Body of pancreas (tissue), 4 donors: ENCODE data around the gene HSF5. TPM values are rescaled to one million over a fixed set of nuclear protein-coding genes. Genes with fewer than 3 reads are reported as not detected.
"Not testable (repeated sequence)": the region's sequence is repeated elsewhere in the genome, so short reads cannot be mapped to it uniquely, and the experiment has no call there.

Experiments used
- ATAC-seq: fragments of 150-250 bp; one replicate; pipeline ENCODE4 v1.9.1; 2016
- DNase-seq, 4 donors: peaks; one replicate each; pipeline ENCODE4 v3.0.0-alpha.2; 2019
- H3K27ac ChIP-seq, 4 donors: fragments of 200-600 bp; sonication (generic); 1 replicate in 3 of 4; 2 replicates in 1 of 4; pipeline versions ENCODE4 v1.5.1 to v1.6.1; 2016 to 2019; ENCODE audit warnings: mild to moderate bottlenecking in 1 of 4, mixed read lengths in 1 of 4, moderate library complexity in 1 of 4
- H3K27me3 ChIP-seq, 2 donors: fragments of 200-600 bp; sonication (generic); one replicate each; pipeline ENCODE4 v1.6.0; 2016; ENCODE audit warnings: mild to moderate bottlenecking in 1 of 2
- H3K36me3 ChIP-seq, 2 donors: fragments of 200-600 bp; sonication (generic); replicated peaks in 1 of 2; 2 replicates each; pipeline ENCODE4 v1.5.1; 2016; ENCODE audit warnings: low read depth in 2 of 2; ENCODE audit not compliant: insufficient read depth in 1 of 2
- H3K4me1 ChIP-seq: fragments of 200-600 bp; sonication (generic); one replicate; pipeline ENCODE4 v1.6.0; 2016
- H3K4me3 ChIP-seq, 2 donors: fragments of 200-600 bp; sonication (generic); 1 replicate in 1 of 2; 2 replicates in 1 of 2; pipeline ENCODE4 v1.5.1; 2016 to 2019
- H3K9me3 ChIP-seq, 3 donors: fragments of 200-600 bp; sonication (generic); 1 replicate in 2 of 3; 2 replicates in 1 of 3; pipeline ENCODE4 v1.5.1; 2016
- POLR2A ChIP-seq, 3 donors: fragments of 450-650 bp; IDR thresholded peaks; one replicate each; pipeline ENCODE4 v1.6.1; 2016; ENCODE audit warnings: antibody characterized with exemption in 3 of 3, mild to moderate bottlenecking in 2 of 3
- WGBS, 2 donors: methylation state at CpG; one replicate each; pipeline ENCODE4 v1.1.5; 2017; 5-methylcytosine and 5-hydroxymethylcytosine counted together
- intact Hi-C: fragments of 100-400 bp; cut with DNase I; formaldehyde crosslinking; loops from one replicate; pipeline ENCODE4 v1.15.1; 2023
- total RNA-seq, 2 donors: library from RNA; depleted of rRNA; stranded (reverse); fragments of >200 nt; gene quantifications; one replicate each; pipeline ENCODE4 v1.1.0, GENCODE V29; 2016
- TF ChIP-seq, protein P1 (sequence below), 7 experiments: fragments of 450-650 bp in 4 of 7; fragments of 200-600 bp in 3 of 7; sonication (generic) in 3 of 7; IDR thresholded peaks; one replicate each; pipeline ENCODE4 v1.5.1; 2016 to 2019; ENCODE audit warnings: antibody characterized with exemption in 7 of 7

HSF5 gene
- total RNA-seq, 2 donors from 2014 or later = not detected

DNA sequence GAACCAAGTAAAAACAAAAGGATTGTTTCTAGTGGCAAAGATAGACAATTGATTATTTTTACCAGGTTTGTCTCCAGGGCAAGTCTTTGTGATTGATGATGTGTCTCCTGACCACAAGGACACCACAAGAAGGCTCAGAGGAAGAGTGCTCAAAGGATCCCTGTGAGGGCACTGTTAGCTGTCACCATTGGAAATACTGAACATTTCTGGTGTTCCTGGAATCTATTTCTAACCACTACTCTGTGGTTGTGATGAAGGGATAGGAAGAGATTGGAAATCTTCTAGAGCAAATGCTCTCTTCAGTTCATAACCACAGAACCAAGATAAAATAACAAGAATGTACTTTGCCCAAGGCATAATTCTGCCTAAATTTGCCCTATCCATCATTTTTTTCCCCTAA, 86.2 kb downstream of the HSF5 start:
- ATAC-seq (no peak), DNase-seq (no peak)
- Histone ChIP-seq H3K27me3 (no peaks in the 10 kb centered on the region), H3K4me1 (peaks cover 25% of the 10 kb centered on the region), H3K27ac (no peak overlapping the region), H3K4me3 (no peak overlapping the region), H3K36me3 (no peaks in the 10 kb centered on the region), H3K9me3 (no peaks in the 10 kb centered on the region)
- intact Hi-C loops = no loop called here
- TF ChIP-seq POLR2A (IDR thresholded peaks at IDR 0.05) = no peak
- TF ChIP-seq, protein P1, sequence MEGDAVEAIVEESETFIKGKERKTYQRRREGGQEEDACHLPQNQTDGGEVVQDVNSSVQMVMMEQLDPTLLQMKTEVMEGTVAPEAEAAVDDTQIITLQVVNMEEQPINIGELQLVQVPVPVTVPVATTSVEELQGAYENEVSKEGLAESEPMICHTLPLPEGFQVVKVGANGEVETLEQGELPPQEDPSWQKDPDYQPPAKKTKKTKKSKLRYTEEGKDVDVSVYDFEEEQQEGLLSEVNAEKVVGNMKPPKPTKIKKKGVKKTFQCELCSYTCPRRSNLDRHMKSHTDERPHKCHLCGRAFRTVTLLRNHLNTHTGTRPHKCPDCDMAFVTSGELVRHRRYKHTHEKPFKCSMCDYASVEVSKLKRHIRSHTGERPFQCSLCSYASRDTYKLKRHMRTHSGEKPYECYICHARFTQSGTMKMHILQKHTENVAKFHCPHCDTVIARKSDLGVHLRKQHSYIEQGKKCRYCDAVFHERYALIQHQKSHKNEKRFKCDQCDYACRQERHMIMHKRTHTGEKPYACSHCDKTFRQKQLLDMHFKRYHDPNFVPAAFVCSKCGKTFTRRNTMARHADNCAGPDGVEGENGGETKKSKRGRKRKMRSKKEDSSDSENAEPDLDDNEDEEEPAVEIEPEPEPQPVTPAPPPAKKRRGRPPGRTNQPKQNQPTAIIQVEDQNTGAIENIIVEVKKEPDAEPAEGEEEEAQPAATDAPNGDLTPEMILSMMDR (IDR thresholded peaks at IDR 0.05) = no peak

DNA sequence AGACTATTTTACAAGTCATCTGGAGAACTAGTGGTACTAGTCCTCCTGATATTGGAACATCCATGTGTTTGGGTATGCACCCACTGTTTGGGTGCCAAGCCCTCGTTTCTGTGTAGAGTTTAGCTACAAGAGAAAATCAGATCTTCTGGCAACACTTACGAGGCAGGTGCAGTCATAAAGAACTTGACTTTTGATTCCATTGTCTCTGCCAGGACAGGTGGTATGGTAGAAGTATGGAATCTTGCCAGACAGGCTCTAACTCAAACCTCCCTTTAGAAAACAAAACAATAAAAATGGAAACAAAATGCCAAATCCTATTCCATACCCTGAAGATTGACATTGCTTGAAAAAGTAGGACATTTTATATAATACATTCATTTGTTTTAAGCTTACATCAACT, 86.9 kb downstream of the HSF5 start:
- H3K9me3 ChIP-seq = no peaks in the 10 kb centered on the region
- ATAC-seq (no peak), DNase-seq (no peak)
- peaks cover 24% of the 10 kb centered on the region for H3K4me1 ChIP-seq
- TF ChIP-seq, protein P1 (IDR thresholded peaks at IDR 0.05) = no peak
- TF ChIP-seq POLR2A (IDR thresholded peaks at IDR 0.05) = no peak
- H3K36me3 ChIP-seq = no peaks in the 10 kb centered on the region
- intact Hi-C loops = no loop called here
- H3K27me3 ChIP-seq = no peaks in the 10 kb centered on the region
- H3K4me3 ChIP-seq = no peak overlapping the region
- no peak overlapping the region for H3K27ac ChIP-seq
- WGBS, 2 donors = 20 to 26% methylated on average over 2 of the region's 2 CpGs

DNA sequence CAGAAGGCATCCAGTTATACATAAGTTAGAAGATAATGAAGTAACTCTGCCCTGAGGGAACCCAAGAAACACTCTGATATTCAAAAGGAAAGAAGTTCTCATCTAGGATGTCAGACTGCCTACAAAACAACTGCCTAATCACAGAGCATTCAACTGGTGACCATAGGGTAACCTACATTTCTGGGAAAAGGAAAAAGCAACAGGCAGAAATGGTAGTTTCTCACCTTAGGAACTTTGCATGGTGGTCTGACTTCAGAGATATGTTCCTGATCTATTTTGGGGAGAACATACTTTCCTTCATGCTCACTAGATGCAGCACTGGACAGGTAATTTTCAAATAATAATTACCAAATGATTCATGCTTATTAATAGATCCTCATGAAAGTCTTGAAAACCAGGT, 87.4 kb downstream of the HSF5 start:
- intact Hi-C loops = no loop called here
- no peaks in the 10 kb centered on the region for H3K9me3 ChIP-seq
- H3K27me3 ChIP-seq = no peaks in the 10 kb centered on the region
- H3K4me1 ChIP-seq = peaks cover 20% of the 10 kb centered on the region
- no peaks in the 10 kb centered on the region for H3K36me3 ChIP-seq
- no peak for ATAC-seq
- no peak overlapping the region for H3K4me3 ChIP-seq
- no peak overlapping the region for H3K27ac ChIP-seq
- no peak for TF ChIP-seq POLR2A (IDR thresholded peaks at IDR 0.05)
- TF ChIP-seq, protein P1 (IDR thresholded peaks at IDR 0.05) = no peak
- no peak for DNase-seq

DNA sequence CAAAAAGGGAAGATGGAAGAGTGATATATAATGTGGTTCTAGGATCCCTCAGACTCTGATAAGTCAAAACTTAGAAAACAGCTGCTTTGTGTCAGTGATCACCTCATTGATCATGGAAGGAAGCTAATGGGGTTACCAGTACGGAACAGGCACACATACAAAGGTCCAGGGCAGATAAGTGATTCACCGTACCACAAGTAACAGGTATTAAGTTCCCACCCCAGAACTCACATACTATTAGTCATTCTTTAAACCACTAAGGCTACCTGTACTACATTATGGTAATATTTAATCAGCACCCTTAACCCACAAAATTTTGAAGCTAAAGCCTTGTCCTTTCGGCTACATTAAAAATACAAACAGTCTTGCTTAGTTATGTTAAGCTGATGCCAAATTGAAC, 88.2 kb downstream of the HSF5 start:
- no peaks in the 10 kb centered on the region for H3K9me3 ChIP-seq
- no peak overlapping the region for H3K4me3 ChIP-seq
- DNase-seq (no peak), ATAC-seq (no peak)
- H3K27ac ChIP-seq = no peak overlapping the region
- no peak for TF ChIP-seq POLR2A (IDR thresholded peaks at IDR 0.05)
- TF ChIP-seq, protein P1 (IDR thresholded peaks at IDR 0.05) = no peak
- WGBS, 2 donors = 86 to 88% methylated on average over 3 of the region's 3 CpGs
- no peaks in the 10 kb centered on the region for H3K27me3 ChIP-seq
- no peaks in the 10 kb centered on the region for H3K36me3 ChIP-seq
- intact Hi-C loops = no loop called here
- peaks cover 25% of the 10 kb centered on the region for H3K4me1 ChIP-seq

DNA sequence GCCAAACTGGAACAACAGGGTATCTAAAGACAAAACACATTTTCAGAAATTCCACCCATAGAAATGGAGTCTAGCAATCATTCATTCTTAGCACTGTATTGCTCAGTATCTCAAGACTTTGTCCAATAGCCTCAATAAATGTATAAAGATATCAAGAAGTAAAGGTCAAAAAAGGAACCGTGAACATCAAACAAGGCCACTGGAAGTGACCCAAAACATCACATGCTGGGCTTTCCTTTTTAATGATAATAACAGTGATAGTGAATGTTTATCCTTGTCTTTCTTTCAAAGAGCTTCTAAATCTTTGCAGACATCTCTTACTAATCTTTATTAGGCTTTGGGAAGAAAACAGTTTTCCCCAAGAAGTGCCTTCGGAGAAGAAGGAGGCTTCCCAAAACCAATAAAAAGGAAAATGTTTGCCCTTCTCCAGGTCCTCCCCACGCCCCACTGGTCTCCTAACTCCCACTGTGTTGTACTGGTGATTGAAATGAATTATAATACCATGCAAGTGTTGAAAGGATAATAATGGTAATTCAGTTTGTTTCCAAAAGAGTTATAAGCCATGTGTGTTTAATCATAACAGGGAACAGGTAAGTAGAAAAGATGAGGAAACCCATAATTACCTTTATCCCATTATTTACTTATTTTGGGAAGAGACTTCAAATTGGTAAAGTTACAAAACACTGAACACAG, 89.5 kb downstream of the HSF5 start:
- ATAC-seq = no peak

DNA sequence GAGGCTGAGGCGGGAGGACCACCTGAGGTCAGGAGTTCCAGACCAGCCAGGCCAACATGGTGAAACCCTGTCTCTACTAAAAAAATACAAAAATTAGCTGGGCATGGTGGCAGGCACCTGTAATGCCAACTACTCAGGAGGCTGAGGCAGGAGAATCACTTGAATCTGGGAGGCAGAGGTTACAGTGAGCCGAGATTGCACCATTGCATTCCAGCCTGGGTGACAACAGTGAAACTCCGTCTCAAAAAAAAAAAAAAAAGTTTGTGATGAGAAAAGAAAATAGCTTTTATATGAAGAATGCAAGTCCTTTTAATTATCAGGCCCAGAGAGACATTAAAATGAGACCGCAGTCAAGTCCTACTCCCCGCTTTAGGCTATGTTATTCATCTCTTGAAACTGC, 90.8 kb downstream of the HSF5 start:
- ATAC-seq, H3K27ac ChIP-seq, intact Hi-C loops, H3K4me3 ChIP-seq, DNase-seq, H3K27me3 ChIP-seq, H3K36me3 ChIP-seq, H3K9me3 ChIP-seq: not testable (repeated sequence)
- WGBS, 2 donors = 92 to 95% methylated on average over 5 of the region's 5 CpGs
- H3K4me1 ChIP-seq = peaks cover 35% of the 10 kb centered on the region

More for the DNA sequence above, 89.5 kb downstream of the HSF5 start:
- no peak overlapping the region for H3K4me3 ChIP-seq
- no peak for TF ChIP-seq POLR2A (IDR thresholded peaks at IDR 0.05)
- TF ChIP-seq, protein P1 (IDR thresholded peaks at IDR 0.05) = no peak
- no peak for DNase-seq
- no peak overlapping the region for H3K27ac ChIP-seq
- peaks cover 32% of the 10 kb centered on the region for H3K4me1 ChIP-seq
- H3K9me3 ChIP-seq = no peaks in the 10 kb centered on the region
- 29 to 34% methylated on average over 3 of the region's 3 CpGs for WGBS, 2 donors
- no peaks in the 10 kb centered on the region for H3K36me3 ChIP-seq
- intact Hi-C loops = no loop called here
- H3K27me3 ChIP-seq = no peaks in the 10 kb centered on the region
